Measurements from ENCODE around the gene TOMM40L.
A peak's percentile ranks its signal among the peaks of the same experiment; 100 is the strongest.

TOMM40L gene

GRCh38 chr1:161266836-161267235 is 41.0 kb downstream of the TOMM40L start:
- Mint-ChIP-seq H3K4me1 (peaks cover 17% of the 10 kb centered on the region), H3K36me3 (ENCODE audit: low read depth) (no peaks in the 10 kb centered on the region), H3K27ac (peak overlapping the region; percentile 76 to 91 (median 83)), H3K27me3 (ENCODE audit: low read depth) (peaks cover 2% of the 10 kb centered on the region), H3K4me3 (peak overlapping the region in 1 of 3 experiments; percentile 24), H3K9me3 (no peaks in the 10 kb centered on the region)
- no peak for TF ChIP-seq CTCF (IDR thresholded peaks at IDR 0.05; ENCODE audit: unreplicated experiment in 3 of 3)

- Mint-ChIP-seq H3K36me3 (ENCODE audit: low read depth) (no peaks in the 10 kb centered on the region), H3K4me1 (peaks cover 16% of the 10 kb centered on the region), H3K27ac (peak overlapping the region in 2 of 3 experiments; percentile 63 to 91), H3K4me3 (no peak overlapping the region), H3K9me3 (no peaks in the 10 kb centered on the region), H3K27me3 (ENCODE audit: low read depth) (no peaks in the 10 kb centered on the region)
- TF ChIP-seq CTCF (IDR thresholded peaks at IDR 0.05; ENCODE audit: unreplicated experiment in 3 of 3), result no peak
Measured at GRCh38 chr1:161267321-161267720, 41.5 kb downstream of the TOMM40L start.

GRCh38 chr1:161273402-161273801 is 47.5 kb downstream of the TOMM40L start:
- H3K27me3 Mint-ChIP-seq (ENCODE audit: low read depth), result peaks cover 26% of the 10 kb centered on the region
- TF ChIP-seq CTCF (IDR thresholded peaks at IDR 0.05; ENCODE audit: unreplicated experiment in 3 of 3), result no peak
- no peaks in the 10 kb centered on the region for H3K4me1 Mint-ChIP-seq
- H3K4me3 Mint-ChIP-seq, result no peak overlapping the region
- H3K36me3 Mint-ChIP-seq (ENCODE audit: low read depth), result no peaks in the 10 kb centered on the region
- H3K9me3 Mint-ChIP-seq, result no peaks in the 10 kb centered on the region
- no peak overlapping the region for H3K27ac Mint-ChIP-seq

- no peaks in the 10 kb centered on the region for H3K9me3 Mint-ChIP-seq
- no peaks in the 10 kb centered on the region for H3K4me1 Mint-ChIP-seq
- H3K36me3 Mint-ChIP-seq (ENCODE audit: low read depth), result no peaks in the 10 kb centered on the region
- H3K27me3 Mint-ChIP-seq (ENCODE audit: low read depth), result peaks cover 32% of the 10 kb centered on the region
- no peak overlapping the region for H3K27ac Mint-ChIP-seq
- H3K4me3 Mint-ChIP-seq, result no peak overlapping the region
- no peak for TF ChIP-seq CTCF (IDR thresholded peaks at IDR 0.05; ENCODE audit: unreplicated experiment in 3 of 3)
Measured at GRCh38 chr1:161274874-161275273, 49.0 kb downstream of the TOMM40L start.
